Stomach (tissue), 9 donors: ENCODE measurements around the gene OR8B4. TPM values are rescaled to one million over a fixed set of nuclear protein-coding genes. Genes with fewer than 3 reads are reported as not detected.
"Not testable (repeated sequence)": the region's sequence is repeated elsewhere in the genome, so short reads cannot be mapped to it uniquely, and the experiment has no call there.

Source experiments
- DNase-seq, 2 donors: peaks; one replicate each; pipeline versions ENCODE4 v3.0.0 to v3.0.0-alpha.2; 2013 to 2019
- H3K27ac ChIP-seq, 5 donors: fragments of 200-600 bp in 4 of 5; sonication (generic) in 4 of 5; one replicate each; pipeline ENCODE4 v1.5.1; 2013 to 2019; ENCODE audit warnings: mild to moderate bottlenecking in 1 of 5, moderate library complexity in 1 of 5
- H3K27me3 ChIP-seq, 3 donors: fragments of 200-600 bp; sonication (generic); one replicate each; pipeline ENCODE4 v1.5.1; 2017 to 2019; ENCODE audit warnings: mixed run types in 1 of 3
- H3K36me3 ChIP-seq, 4 donors: fragments of 200-600 bp; sonication (generic); 1 replicate in 3 of 4; 2 replicates in 1 of 4; pipeline ENCODE4 v1.5.1; 2016 to 2019
- H3K4me1 ChIP-seq, 4 donors: fragments of 200-600 bp; sonication (generic); one replicate each; pipeline ENCODE4 v1.5.1; 2016 to 2019
- H3K4me3 ChIP-seq, 4 donors: fragments of 200-600 bp; sonication (generic) in 3 of 4; one replicate each; pipeline ENCODE4 v1.5.1; 2016 to 2019; ENCODE audit warnings: mild to moderate bottlenecking in 1 of 4
- H3K9me3 ChIP-seq, 4 donors: fragments of 200-600 bp; sonication (generic); one replicate each; pipeline ENCODE4 v1.5.1; 2016 to 2019
- EP300 ChIP-seq: sonication (generic); formaldehyde crosslinking; IDR thresholded peaks from one replicate; pipeline ENCODE4 v1.6.1; 2017; ENCODE audit warnings: antibody characterized with exemption
- POLR2A ChIP-seq, 4 donors: fragments of 450-650 bp; IDR thresholded peaks; one replicate each; pipeline ENCODE4 v1.6.1; 2016; ENCODE audit warnings: antibody characterized with exemption in 4 of 4, control low read depth in 2 of 4, mild to moderate bottlenecking in 1 of 4, moderate library complexity in 1 of 4
- POLR2AphosphoS5 ChIP-seq, 3 donors: sonication (generic); formaldehyde crosslinking; IDR thresholded peaks; one replicate each; pipeline ENCODE4 v1.6.1; 2016; ENCODE audit warnings: antibody characterized with exemption in 3 of 3
- WGBS, 5 donors: extraction: QIAGEN DNeasy Blood & Tissue Kit in 3 of 5; methylation state at CpG; one replicate each; pipeline versions ENCODE4 v1.1.5 to v1.1.7; 2013 to 2018; 5-methylcytosine and 5-hydroxymethylcytosine counted together
- intact Hi-C: fragments of 100-400 bp; cut with DNase I; formaldehyde crosslinking; loops from one replicate; pipeline ENCODE4 v1.15.1; 2023; ENCODE audit warnings: low total_unique reads
- polyA plus RNA-seq, 3 donors: library from polyadenylated mRNA; stranded (reverse); fragments of 200-250 nt; gene quantifications; one replicate each; pipeline ENCODE4 v1.2.3, GENCODE V29; 2013
- total RNA-seq, 5 donors: library from RNA; depleted of rRNA; stranded (reverse); fragments of >200 nt; gene quantifications; one replicate each; pipeline versions ENCODE4 v1.1.0 to v1.2.3, GENCODE V29; 2014 to 2016
- TF ChIP-seq, protein P1 (sequence below), 7 experiments: fragments of 450-650 bp in 4 of 7; fragments of 200-600 bp in 3 of 7; sonication (generic) in 3 of 7; IDR thresholded peaks; one replicate each; pipeline ENCODE4 v1.5.1; 2016 to 2019; ENCODE audit warnings: antibody characterized with exemption in 7 of 7, control low read depth in 2 of 7, mild to moderate bottlenecking in 1 of 7
- donor health status: healthy with polysubstance abuse.
- donor health status: Bipolar disorder and iron deficiency.
- donor health status: healthy.

The OR8B4 gene
- total and polyA plus RNA-seq, 8 donors = not detected

DNA sequence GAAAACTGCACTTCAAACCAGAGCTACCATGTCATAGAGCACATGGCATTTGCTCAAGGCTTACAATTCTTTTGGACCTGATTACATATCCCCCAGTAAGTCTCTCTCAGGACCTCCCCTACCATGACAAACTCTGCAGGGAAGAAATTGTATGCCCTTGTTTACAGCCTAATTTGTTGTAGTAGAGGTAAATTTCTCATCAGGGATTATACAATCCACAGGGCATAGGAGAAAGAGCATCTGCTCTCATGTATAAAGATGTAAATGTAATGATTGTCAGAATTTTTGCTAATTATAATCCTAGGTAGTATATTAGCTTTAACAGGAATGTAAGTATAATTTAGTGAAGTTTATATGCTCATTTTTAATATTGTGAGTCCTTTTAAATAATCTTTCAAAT, 25.7 kb downstream of the OR8B4 start, which contains the start of gene OR8B3:
TSS of gene OR8B3 (minus strand) at position 101 of the 400 bp plus-strand sequence. CDS start 1,673 bp downstream, outside the sequence.
- no peak within 1 kb of the TSS for H3K4me3 ChIP-seq
- no peak for DNase-seq
- intact Hi-C loops = no loop called here
- TF ChIP-seq, protein P1, sequence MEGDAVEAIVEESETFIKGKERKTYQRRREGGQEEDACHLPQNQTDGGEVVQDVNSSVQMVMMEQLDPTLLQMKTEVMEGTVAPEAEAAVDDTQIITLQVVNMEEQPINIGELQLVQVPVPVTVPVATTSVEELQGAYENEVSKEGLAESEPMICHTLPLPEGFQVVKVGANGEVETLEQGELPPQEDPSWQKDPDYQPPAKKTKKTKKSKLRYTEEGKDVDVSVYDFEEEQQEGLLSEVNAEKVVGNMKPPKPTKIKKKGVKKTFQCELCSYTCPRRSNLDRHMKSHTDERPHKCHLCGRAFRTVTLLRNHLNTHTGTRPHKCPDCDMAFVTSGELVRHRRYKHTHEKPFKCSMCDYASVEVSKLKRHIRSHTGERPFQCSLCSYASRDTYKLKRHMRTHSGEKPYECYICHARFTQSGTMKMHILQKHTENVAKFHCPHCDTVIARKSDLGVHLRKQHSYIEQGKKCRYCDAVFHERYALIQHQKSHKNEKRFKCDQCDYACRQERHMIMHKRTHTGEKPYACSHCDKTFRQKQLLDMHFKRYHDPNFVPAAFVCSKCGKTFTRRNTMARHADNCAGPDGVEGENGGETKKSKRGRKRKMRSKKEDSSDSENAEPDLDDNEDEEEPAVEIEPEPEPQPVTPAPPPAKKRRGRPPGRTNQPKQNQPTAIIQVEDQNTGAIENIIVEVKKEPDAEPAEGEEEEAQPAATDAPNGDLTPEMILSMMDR (IDR thresholded peaks at IDR 0.05) = no peak
- TF ChIP-seq POLR2A (IDR thresholded peaks at IDR 0.05) (no peak), EP300 (no peak), POLR2AphosphoS5 (IDR thresholded peaks at IDR 0.05) (no peak)
- H3K36me3 ChIP-seq = no peaks in the 10 kb centered on the region
- no peaks in the 10 kb centered on the region for H3K9me3 ChIP-seq
- no peak within 1 kb of the TSS for H3K27ac ChIP-seq
- H3K4me1 ChIP-seq = no peaks in the 10 kb centered on the region
- no peaks in the 10 kb centered on the region for H3K27me3 ChIP-seq

DNA sequence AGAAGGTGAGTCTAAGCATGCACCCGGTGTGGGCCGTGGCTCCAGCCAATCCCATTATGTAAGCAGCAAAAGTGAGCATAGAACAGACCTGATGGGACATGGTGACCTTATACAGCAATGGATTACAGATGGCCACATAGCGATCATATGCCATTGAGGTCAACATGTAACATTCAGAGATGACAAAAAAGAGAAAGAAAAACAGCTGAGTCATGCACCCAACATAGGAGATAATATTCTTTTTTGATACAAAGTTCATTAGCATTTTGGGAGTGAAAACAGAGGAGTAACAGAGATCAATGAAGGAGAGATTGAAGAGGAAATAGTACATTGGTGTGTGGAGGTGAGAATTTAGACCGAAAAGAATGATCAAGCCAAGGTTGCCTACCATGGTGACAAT, 27.8 kb downstream of the OR8B4 start:
- not testable (repeated sequence) for H3K36me3 ChIP-seq, H3K27me3 ChIP-seq, DNase-seq

DNA sequence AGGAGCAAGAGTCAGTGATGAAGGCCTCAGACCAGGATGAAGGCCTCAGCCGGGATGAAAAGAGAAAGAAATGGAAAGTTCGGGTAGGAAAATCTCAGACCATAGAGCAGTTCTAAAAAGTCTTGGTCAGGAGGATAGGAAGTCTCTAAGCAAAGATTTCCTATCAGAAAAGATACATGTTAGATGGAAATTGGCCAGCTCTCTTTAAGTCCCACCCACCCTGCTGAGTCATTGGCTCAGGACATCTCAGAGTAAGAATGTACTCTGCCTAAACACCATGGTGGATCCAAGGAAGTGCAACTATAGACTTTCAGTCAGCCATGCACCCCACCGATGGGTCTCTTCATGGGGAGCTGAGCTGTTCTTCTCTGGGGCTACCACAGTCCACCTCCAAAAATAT, 30.3 kb downstream of the OR8B4 start:
- H3K27me3 ChIP-seq = no peaks in the 10 kb centered on the region
- H3K9me3 ChIP-seq = no peaks in the 10 kb centered on the region
- H3K4me3 ChIP-seq = no peak overlapping the region
- H3K36me3 ChIP-seq = no peaks in the 10 kb centered on the region
- H3K27ac ChIP-seq = no peak overlapping the region
- 61 to 87% (median 78%) methylated on average over 3 of the region's 3 CpGs for WGBS, 5 donors
- TF ChIP-seq POLR2AphosphoS5 (IDR thresholded peaks at IDR 0.05) (no peak), EP300 (no peak), POLR2A (IDR thresholded peaks at IDR 0.05) (no peak)
- TF ChIP-seq, protein P1 (IDR thresholded peaks at IDR 0.05) = no peak
- no peak for DNase-seq
- H3K4me1 ChIP-seq = no peaks in the 10 kb centered on the region
- intact Hi-C loops = no loop called here

More for the DNA sequence above, 27.8 kb downstream of the OR8B4 start:
- H3K27ac ChIP-seq, H3K4me3 ChIP-seq, H3K4me1 ChIP-seq, intact Hi-C loops, H3K9me3 ChIP-seq: not testable (repeated sequence)
- WGBS, 5 donors = 69 to 87% (median 76%) methylated on average over 2 to 3 of the region's 4 CpGs

DNA sequence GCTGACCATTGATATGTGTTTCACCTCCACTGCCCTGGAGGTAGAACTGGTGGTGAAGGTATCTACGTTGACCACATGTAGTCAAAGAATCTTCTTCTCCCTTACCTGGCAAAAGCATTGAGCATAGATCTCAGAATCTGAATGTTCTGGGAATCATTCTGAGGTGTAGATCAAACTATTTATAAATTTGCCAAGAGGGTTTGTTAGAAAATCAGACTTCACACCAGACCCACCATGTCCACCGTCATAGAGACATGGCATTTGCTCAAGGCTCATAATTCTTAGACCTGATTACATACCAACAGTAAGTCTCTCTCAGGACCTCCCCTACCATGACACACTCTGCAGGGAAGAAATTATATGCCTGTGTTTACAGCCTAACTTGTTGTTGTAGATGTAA, 40.3 kb downstream of the OR8B4 start, which contains the start of gene OR8B2:
TSS of gene OR8B2 (minus strand) at position 101 of the 400 bp plus-strand sequence. CDS start 1,156 bp downstream, outside the sequence.
- Histone ChIP-seq H3K36me3 (no peaks in the 10 kb centered on the region), H3K4me3 (no peak within 1 kb of the TSS), H3K4me1 (no peaks in the 10 kb centered on the region), H3K9me3 (no peaks in the 10 kb centered on the region), H3K27me3 (no peaks in the 10 kb centered on the region), H3K27ac (no peak within 1 kb of the TSS)
- DNase-seq = no peak
- intact Hi-C loops = no loop called here
- WGBS, 5 donors = 68 to 90% (median 83%) methylated on average over 2 of the region's 2 CpGs
- TF ChIP-seq, protein P1 (IDR thresholded peaks at IDR 0.05) = no peak
- TF ChIP-seq POLR2A (IDR thresholded peaks at IDR 0.05) (no peak), POLR2AphosphoS5 (IDR thresholded peaks at IDR 0.05) (no peak), EP300 (no peak)

DNA sequence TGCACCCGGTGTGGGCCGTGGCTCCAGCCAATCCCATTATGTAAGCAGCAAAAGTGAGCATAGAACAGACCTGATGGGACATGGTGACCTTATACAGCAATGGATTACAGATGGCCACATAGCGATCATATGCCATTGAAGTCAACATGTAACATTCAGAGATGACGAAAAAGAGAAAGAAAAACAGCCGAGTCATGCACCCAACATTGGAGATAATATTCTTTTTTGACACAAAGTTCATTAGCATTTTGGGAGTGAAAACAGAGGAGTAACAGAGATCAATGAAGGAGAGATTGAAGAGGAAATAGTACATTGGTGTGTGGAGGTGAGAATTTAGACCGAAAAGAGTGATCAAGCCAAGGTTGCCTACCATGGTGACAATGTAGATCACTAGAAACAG, 41.8 kb downstream of the OR8B4 start:
- H3K9me3 ChIP-seq, H3K27me3 ChIP-seq, DNase-seq, H3K36me3 ChIP-seq, H3K4me1 ChIP-seq, H3K27ac ChIP-seq, H3K4me3 ChIP-seq, intact Hi-C loops: not testable (repeated sequence)
- WGBS, 5 donors = 80 to 89% (median 87%) methylated on average over 4 to 6 of the region's 6 CpGs
